Subcutaneous abdominal adipose tissue (tissue), 5 donors: ENCODE results near the gene FBXL20.
"Not testable (repeated sequence)": the region's sequence is repeated elsewhere in the genome, so short reads cannot be mapped to it uniquely, and the experiment has no call there.

Experiments used
- H3K27ac ChIP-seq: one replicate; pipeline ENCODE4 v1.7.0; 2013; ENCODE audit warnings: low read depth, mild to moderate bottlenecking, inconsistent platforms, low read length, moderate library complexity
- H3K27me3 ChIP-seq, 5 donors: one replicate each; pipeline ENCODE4 v1.7.0; 2013; ENCODE audit warnings: low read length in 5 of 5, inconsistent platforms in 1 of 5; ENCODE audit not compliant: control insufficient read depth in 5 of 5, insufficient read depth in 4 of 5
- H3K36me3 ChIP-seq, 5 donors: one replicate each; pipeline ENCODE4 v1.7.0; 2013; ENCODE audit warnings: low read length in 5 of 5; ENCODE audit not compliant: control insufficient read depth in 5 of 5, insufficient read depth in 5 of 5
- H3K4me1 ChIP-seq, 5 donors: one replicate each; pipeline ENCODE4 v1.7.0; 2013; ENCODE audit warnings: low read length in 5 of 5, mild to moderate bottlenecking in 3 of 5, moderate library complexity in 1 of 5; ENCODE audit not compliant: control insufficient read depth in 5 of 5, insufficient read depth in 5 of 5
- H3K4me3 ChIP-seq, 5 donors: one replicate each; pipeline ENCODE4 v1.7.0; 2013; ENCODE audit warnings: low read length in 5 of 5, low read depth in 1 of 5
- H3K9ac ChIP-seq, 5 donors: one replicate each; pipeline ENCODE4 v1.7.0; 2013; ENCODE audit warnings: low read length in 5 of 5, mild to moderate bottlenecking in 4 of 5, moderate library complexity in 3 of 5
- H3K9me3 ChIP-seq, 5 donors: one replicate each; pipeline ENCODE4 v1.7.0; 2013; ENCODE audit warnings: low read length in 5 of 5; ENCODE audit not compliant: control insufficient read depth in 5 of 5
- donor health status: healthy.
- donor health status: healthy.
- donor health status: healthy.
- donor health status: healthy.
- donor health status: healthy.

FBXL20 gene

DNA sequence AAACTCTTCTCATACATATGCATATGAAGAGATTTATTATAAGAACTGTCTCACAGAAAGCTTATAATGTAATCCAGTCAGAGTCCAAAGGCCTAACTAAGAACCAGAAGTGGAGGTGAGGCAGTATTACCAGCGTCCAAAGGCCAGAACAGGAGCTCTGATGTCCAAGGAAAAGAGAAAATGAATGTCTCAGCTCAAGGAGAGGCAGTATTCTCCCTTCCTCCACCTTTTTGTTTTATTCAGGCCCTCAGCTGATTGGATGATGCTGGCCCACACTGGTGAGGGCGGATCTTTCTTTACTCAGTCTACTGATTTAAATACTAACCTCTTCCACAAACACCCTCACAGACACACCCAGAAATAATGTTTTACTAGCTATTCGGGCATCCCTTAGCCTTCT lies 43.4 kb downstream of the FBXL20 start:
- no peaks in the 10 kb centered on the region for H3K36me3 ChIP-seq
- no peaks in the 10 kb centered on the region for H3K9me3 ChIP-seq
- peaks cover 0 to 22% (median 16%) of the 10 kb centered on the region in 5 donors for H3K4me1 ChIP-seq
- H3K27ac ChIP-seq, result no peak overlapping the region
- H3K9ac ChIP-seq, result no peak overlapping the region
- H3K4me3 ChIP-seq, result no peak overlapping the region
- no peaks in the 10 kb centered on the region for H3K27me3 ChIP-seq

DNA sequence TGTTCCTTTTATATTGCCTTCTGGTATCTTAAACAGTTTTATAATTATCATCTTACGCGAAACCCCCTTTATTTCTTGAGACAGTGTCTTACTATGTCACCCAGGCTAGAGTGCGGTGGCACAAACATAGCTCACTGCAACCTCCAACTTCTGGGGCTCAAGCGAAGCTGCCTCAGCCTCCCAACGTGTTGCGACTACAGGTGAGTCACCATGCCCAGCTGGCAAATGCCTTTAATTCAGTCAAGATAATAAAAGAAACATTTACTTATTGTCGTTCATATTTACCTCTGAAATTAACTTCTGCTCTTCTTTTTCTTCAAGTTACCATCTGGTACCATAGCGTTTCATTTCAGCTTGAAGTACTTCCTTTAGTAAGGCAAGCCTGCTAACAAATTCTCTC lies 43.9 kb downstream of the FBXL20 start:
- no peak overlapping the region for H3K9ac ChIP-seq
- H3K4me1 ChIP-seq, result peaks cover 0 to 22% (median 16%) of the 10 kb centered on the region in 5 donors
- H3K36me3 ChIP-seq, result no peaks in the 10 kb centered on the region
- H3K9me3 ChIP-seq, result no peaks in the 10 kb centered on the region
- H3K27ac ChIP-seq, result no peak overlapping the region
- H3K27me3 ChIP-seq, result no peaks in the 10 kb centered on the region
- no peak overlapping the region for H3K4me3 ChIP-seq

DNA sequence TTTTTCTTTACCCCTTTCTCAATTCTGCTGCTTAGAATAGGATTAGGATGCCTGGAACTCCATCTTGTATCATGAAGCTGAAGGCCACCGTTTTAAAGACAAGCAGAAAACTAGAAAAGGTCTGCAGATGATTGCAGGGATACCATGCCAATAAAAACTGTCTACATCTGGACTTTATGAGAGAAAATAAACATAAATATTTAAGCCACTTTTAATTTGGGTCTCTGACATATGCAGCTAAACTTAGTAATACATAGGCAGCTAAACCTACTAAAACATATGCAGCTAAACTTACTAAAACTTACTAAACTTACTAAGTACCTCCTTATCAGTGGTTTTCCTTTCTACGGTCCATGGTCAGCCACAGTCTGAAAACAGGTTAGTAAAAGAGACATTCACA lies 48.4 kb downstream of the FBXL20 start:
- Histone ChIP-seq H3K4me3 (no peak overlapping the region), H3K27me3 (no peaks in the 10 kb centered on the region), H3K9ac (no peak overlapping the region), H3K36me3 (no peaks in the 10 kb centered on the region), H3K9me3 (no peaks in the 10 kb centered on the region), H3K27ac (no peak overlapping the region), H3K4me1 (peaks cover 0 to 4% (median 0%) of the 10 kb centered on the region in 5 donors)

DNA sequence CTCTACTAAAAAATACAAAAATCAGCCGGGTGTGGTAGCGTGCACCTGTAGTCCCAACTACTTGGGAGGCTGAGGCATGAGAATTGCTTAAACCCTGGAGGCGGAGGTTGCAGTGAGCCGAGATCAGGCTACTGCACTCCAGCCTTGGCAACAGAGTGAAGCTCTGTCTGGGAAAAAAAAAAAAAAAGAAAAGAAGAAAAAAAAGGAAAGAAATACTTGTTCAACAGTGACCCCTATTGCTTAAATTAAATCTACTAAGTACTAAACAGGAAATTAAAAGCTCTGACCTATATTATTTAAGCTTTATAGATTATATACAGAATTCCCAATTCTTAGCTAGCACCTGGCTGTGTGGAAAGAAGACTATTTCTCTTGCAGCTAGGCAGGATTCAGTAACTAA lies 48.9 kb downstream of the FBXL20 start:
- Histone ChIP-seq H3K27ac (no peak overlapping the region), H3K9ac (no peak overlapping the region), H3K4me1 (peaks cover 0 to 4% (median 0%) of the 10 kb centered on the region in 5 donors), H3K27me3 (no peaks in the 10 kb centered on the region), H3K36me3 (no peaks in the 10 kb centered on the region), H3K4me3 (no peak overlapping the region), H3K9me3 (no peaks in the 10 kb centered on the region)

DNA sequence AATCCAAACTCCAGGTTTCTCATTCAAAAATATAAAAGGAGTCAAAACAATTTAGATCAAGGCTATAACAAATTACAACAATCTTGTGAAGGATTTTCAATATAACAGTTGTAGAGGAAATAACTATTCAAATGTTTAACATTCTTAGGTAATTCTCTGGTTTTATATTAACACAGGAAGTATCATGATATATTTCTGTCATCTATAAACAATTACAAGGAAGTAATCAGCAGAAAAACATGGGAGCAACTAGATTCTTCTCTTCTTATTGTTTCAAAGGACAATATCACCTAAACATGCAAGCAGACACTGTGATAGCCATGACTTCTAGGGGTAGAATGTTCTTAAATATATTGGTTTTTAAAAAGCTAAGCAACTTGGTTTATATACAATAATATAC lies 49.9 kb downstream of the FBXL20 start:
- Histone ChIP-seq H3K9ac (no peak overlapping the region), H3K4me3 (no peak overlapping the region), H3K36me3 (no peaks in the 10 kb centered on the region), H3K9me3 (no peaks in the 10 kb centered on the region), H3K4me1 (peaks cover 0 to 4% (median 0%) of the 10 kb centered on the region in 5 donors), H3K27ac (no peak overlapping the region), H3K27me3 (no peaks in the 10 kb centered on the region)

DNA sequence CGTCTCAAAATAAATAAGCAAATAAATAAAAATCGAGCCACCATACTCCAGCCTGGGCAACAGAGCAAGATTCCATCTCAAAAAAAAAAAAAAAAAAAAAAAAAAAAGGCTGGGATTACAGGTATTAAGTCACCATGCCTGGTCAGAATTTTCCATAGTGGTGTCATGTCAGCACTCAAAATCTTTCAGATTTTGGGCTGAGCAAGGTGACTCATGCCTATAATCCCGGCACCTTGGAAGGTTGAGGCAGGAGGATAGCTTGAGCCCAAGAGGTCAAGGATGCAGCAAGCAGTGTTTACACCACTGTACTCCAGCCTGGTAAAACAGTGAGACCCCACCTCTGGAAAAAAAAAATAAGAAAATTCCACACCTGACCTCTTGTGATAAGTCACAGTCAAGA lies 52.2 kb downstream of the FBXL20 start:
- Histone ChIP-seq H3K9me3 (no peaks in the 10 kb centered on the region), H3K27me3 (no peaks in the 10 kb centered on the region), H3K4me3 (no peak overlapping the region), H3K4me1 (peaks cover 0 to 4% (median 0%) of the 10 kb centered on the region in 5 donors), H3K36me3 (no peaks in the 10 kb centered on the region), H3K9ac (no peak overlapping the region), H3K27ac (no peak overlapping the region)

DNA sequence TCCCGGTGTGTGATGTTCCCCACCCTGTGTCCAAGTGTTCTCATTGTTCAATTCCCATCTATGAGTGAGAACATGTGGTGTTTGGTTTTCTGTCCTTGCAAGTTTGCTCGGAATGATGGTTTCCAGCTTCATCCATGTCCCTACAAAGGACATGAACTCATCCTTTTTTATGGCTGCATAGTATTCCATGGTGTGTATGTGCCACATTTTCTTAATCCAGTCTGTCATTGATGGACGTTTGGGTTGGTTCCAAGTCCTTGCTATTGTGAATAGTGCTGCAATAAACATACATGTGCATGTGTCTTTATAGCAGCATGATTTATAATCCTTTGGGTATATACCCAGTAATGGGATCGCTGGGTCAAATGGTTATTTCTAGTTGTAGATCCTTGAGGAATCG lies 54.6 kb downstream of the FBXL20 start:
- H3K27me3 ChIP-seq, H3K4me1 ChIP-seq, H3K27ac ChIP-seq, H3K4me3 ChIP-seq, H3K9me3 ChIP-seq, H3K9ac ChIP-seq, H3K36me3 ChIP-seq: not testable (repeated sequence)

- no peaks in the 10 kb centered on the region for H3K27me3 ChIP-seq
- H3K4me3 ChIP-seq, result no peak overlapping the region
- H3K9me3 ChIP-seq, result no peaks in the 10 kb centered on the region
- no peak overlapping the region for H3K27ac ChIP-seq
- no peak overlapping the region for H3K9ac ChIP-seq
- H3K36me3 ChIP-seq, result peaks cover 0 to 8% (median 5%) of the 10 kb centered on the region in 5 donors
- H3K4me1 ChIP-seq, result peaks cover 0 to 17% (median 12%) of the 10 kb centered on the region in 5 donors
Observed at GRCh38 chr17:39341541-39341940, 59.9 kb downstream of the FBXL20 start.

- no peaks in the 10 kb centered on the region for H3K9me3 ChIP-seq
- H3K9ac ChIP-seq, result no peak overlapping the region
- H3K36me3 ChIP-seq, result peaks cover 0 to 8% (median 5%) of the 10 kb centered on the region in 5 donors
- no peak overlapping the region for H3K4me3 ChIP-seq
- H3K27me3 ChIP-seq, result no peaks in the 10 kb centered on the region
- peaks cover 0 to 17% (median 12%) of the 10 kb centered on the region in 5 donors for H3K4me1 ChIP-seq
- H3K27ac ChIP-seq, result no peak overlapping the region
Observed at GRCh38 chr17:39340731-39341130, 60.7 kb downstream of the FBXL20 start.

DNA sequence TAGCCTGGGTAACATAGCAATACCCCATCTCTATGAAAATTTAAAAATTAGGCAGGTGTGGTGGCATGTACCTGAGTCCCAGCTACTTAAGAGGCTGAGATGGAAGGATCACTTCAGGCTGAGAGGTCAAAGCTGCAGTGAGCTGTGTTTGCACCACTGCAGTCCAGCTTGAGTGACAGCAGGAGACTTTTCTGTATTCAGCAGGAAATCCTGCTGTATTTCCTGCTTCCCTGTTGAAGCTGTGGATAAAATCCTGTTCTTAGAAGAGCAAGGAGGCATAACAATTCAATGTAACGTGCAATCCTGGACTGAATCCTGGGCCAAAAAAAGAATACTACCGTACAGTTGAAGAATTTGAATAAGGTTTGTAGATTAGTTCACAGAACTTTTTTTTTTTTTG lies 62.2 kb downstream of the FBXL20 start:
- no peaks in the 10 kb centered on the region for H3K27me3 ChIP-seq
- H3K9me3 ChIP-seq, result no peaks in the 10 kb centered on the region
- H3K4me1 ChIP-seq, result peaks cover 0 to 21% (median 13%) of the 10 kb centered on the region in 5 donors
- H3K9ac ChIP-seq, result peak overlapping the region in 1 of 5 donors; percentile 35
- H3K36me3 ChIP-seq, result peaks cover 0 to 8% (median 5%) of the 10 kb centered on the region in 5 donors
- no peak overlapping the region for H3K27ac ChIP-seq
- H3K4me3 ChIP-seq, result no peak overlapping the region

GRCh38 chr17:39337649-39338048 lies 63.8 kb downstream of the FBXL20 start:
- not testable (repeated sequence) for H3K9me3 ChIP-seq, H3K9ac ChIP-seq, H3K27me3 ChIP-seq, H3K27ac ChIP-seq, H3K36me3 ChIP-seq, H3K4me3 ChIP-seq
- peaks cover 0 to 21% (median 13%) of the 10 kb centered on the region in 5 donors for H3K4me1 ChIP-seq
